Ovary (tissue), 9 donors: ENCODE data around the gene CDH23. TPM values are rescaled to one million over a fixed set of nuclear protein-coding genes. Genes with fewer than 3 reads are reported as not detected.

Source experiments
- DNase-seq, 5 donors: peaks; one replicate each; pipeline ENCODE4 v3.0.0-alpha.2; 2019 to 2020
- H3K27ac ChIP-seq, 2 donors: fragments of 200-600 bp; one replicate each; pipeline versions ENCODE4 v1.5.1 to v1.8.0; 2019 to 2022
- H3K27me3 ChIP-seq: fragments of 200-600 bp; one replicate; pipeline ENCODE4 v1.8.0; 2022
- H3K36me3 ChIP-seq: fragments of 200-600 bp; sonication (generic); one replicate; pipeline ENCODE4 v1.5.1; 2019
- H3K4me1 ChIP-seq: one replicate; pipeline ENCODE4 v1.8.1; 2013; ENCODE audit warnings: mild to moderate bottlenecking, moderate library complexity; ENCODE audit not compliant: insufficient read depth
- H3K4me3 ChIP-seq: fragments of 200-600 bp; sonication (generic); one replicate; pipeline ENCODE4 v1.5.1; 2017
- H3K9me3 ChIP-seq, 2 donors: fragments of 200-600 bp in 1 of 2; sonication (generic) in 1 of 2; one replicate each; pipeline versions ENCODE4 v1.5.1 to v1.8.1; 2013 to 2019; ENCODE audit warnings: mild to moderate bottlenecking in 1 of 2, moderate library complexity in 1 of 2
- EP300 ChIP-seq: sonication (generic); formaldehyde crosslinking; IDR thresholded peaks from one replicate; pipeline ENCODE4 v1.6.1; 2017; ENCODE audit warnings: antibody characterized with exemption
- POLR2A ChIP-seq: fragments of 450-650 bp; IDR thresholded peaks from one replicate; pipeline ENCODE4 v1.6.1; 2017; ENCODE audit warnings: antibody characterized with exemption, mild to moderate bottlenecking, moderate library complexity
- WGBS, 3 donors: extraction: QIAGEN DNeasy Blood & Tissue Kit in 1 of 3; methylation state at CpG; one replicate each; pipeline versions ENCODE4 v1.1.5 to v1.1.7; 2013 to 2017; 5-methylcytosine and 5-hydroxymethylcytosine counted together
- intact Hi-C, 4 donors: fragments of 100-400 bp; cut with DNase I; formaldehyde crosslinking; loops; one replicate each; pipeline versions ENCODE4 v1.11.0 to v1.15.1; 2022 to 2023
- polyA plus RNA-seq, 2 donors: library from polyadenylated mRNA; stranded (reverse); fragments of 200-250 nt in 1 of 2; fragments of 350-450 nt in 1 of 2; fragmentation: Illumina TruSeq in 1 of 2; extraction: RNeasy Lipid Tissue Mini Kit (QIAGEN cat#74804) in 1 of 2; gene quantifications; one replicate each; pipeline ENCODE4 v1.2.3, GENCODE V29; 2013 to 2014
- total RNA-seq, 7 donors: library from RNA; depleted of rRNA in 2 of 7; stranded (reverse); fragments of >200 nt in 2 of 7; fragmentation: NEBNext Ultra II Directional in 3 of 7; extraction: Animal tissue kit (Norgen Biotek cat#: 25700) in 3 of 7; gene quantifications; one replicate each; pipeline versions ENCODE4 v1.1.0 to v1.2.4, GENCODE V29; 2016 to 2023
- TF ChIP-seq, protein P1 (sequence below), 3 donors: fragments of 450-650 bp in 2 of 3; fragments of 200-600 bp in 1 of 3; IDR thresholded peaks; one replicate each; pipeline versions ENCODE4 v1.5.1 to v1.8.0; 2016 to 2022; ENCODE audit warnings: antibody characterized with exemption in 3 of 3, mild to moderate bottlenecking in 1 of 3
- donor health status: DM: no; HTN: no; CAD: no; lungs with moderate emphysema.
- donor health status: DM: no; HTN: no; CAD: no.
- donor health status: Bipolar disorder and iron deficiency.
- donor health status: DM: yes; HTN: yes; CAD: no.
- donor health status: DM: no; HTN: no; CAD: no.
- donor health status: DM: yes; HTN: yes; CAD: no.

CDH23 gene
- total and polyA plus RNA-seq, 9 donors: 7.5 to 108 (median 39.1) TPM

DNA sequence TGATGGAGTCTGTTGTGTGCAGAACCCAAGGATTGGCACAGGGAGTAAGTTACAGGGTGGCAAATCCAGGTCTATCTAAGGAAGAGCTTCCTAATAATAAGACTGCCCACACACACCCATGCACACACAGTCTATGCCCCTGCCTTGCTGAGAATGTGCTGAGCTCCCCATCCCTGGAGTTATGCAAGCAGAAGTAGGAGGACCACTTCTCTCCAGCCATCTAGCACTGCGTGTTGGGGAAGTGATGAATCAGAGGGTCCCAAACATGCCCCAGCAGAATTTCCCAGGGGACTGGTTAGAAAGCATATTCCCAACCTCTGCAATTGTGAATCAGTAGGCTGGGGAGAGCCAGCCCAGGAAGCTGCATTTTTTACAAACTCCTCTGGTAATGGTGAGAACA, 117.2 kb downstream of the CDH23 start:
- Histone ChIP-seq H3K9me3 (no peaks in the 10 kb centered on the region), H3K4me1 (peaks cover 6% of the 10 kb centered on the region), H3K27me3 (no peaks in the 10 kb centered on the region), H3K36me3 (no peaks in the 10 kb centered on the region), H3K27ac (no peak overlapping the region), H3K4me3 (no peak overlapping the region)
- intact Hi-C loops: no loop called here
- WGBS, 3 donors: 43 to 69% (median 60%) methylated on average over 1 of the region's 1 CpG
- no peak for DNase-seq
- TF ChIP-seq, protein P1, sequence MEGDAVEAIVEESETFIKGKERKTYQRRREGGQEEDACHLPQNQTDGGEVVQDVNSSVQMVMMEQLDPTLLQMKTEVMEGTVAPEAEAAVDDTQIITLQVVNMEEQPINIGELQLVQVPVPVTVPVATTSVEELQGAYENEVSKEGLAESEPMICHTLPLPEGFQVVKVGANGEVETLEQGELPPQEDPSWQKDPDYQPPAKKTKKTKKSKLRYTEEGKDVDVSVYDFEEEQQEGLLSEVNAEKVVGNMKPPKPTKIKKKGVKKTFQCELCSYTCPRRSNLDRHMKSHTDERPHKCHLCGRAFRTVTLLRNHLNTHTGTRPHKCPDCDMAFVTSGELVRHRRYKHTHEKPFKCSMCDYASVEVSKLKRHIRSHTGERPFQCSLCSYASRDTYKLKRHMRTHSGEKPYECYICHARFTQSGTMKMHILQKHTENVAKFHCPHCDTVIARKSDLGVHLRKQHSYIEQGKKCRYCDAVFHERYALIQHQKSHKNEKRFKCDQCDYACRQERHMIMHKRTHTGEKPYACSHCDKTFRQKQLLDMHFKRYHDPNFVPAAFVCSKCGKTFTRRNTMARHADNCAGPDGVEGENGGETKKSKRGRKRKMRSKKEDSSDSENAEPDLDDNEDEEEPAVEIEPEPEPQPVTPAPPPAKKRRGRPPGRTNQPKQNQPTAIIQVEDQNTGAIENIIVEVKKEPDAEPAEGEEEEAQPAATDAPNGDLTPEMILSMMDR (IDR thresholded peaks at IDR 0.05): no peak
- TF ChIP-seq EP300 (no peak), POLR2A (no peak)

DNA sequence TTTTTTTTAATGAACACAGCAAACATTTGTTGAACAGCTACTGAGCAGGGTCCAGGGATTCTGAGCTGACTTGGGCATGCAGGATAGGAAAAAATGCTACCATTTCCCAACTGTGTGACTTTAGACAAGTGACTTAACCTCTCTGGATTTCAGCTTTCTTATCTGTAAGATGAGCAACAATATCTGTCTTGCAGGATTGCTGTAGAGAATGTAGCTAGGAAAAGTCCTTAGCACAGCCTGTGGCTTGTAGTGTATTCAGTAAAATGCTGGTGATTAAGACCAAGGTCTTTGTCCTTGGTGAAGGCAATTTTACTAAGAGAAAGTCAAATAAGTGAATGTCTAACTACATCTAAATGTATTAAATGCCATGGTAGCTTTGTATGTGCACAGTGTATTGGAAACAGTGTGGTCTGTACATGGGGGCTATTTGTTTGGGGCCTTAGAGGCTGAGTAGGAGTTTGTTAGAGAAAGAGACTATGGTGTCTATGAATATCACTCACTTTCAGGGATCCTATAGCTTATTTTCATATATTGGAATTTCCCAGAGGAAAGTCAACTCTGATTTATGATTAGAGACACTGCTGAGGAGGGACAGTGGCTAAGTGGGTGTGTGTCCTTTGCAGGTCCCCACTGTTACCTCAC, 118.9 kb downstream of the CDH23 start:
- TF ChIP-seq, protein P1 (IDR thresholded peaks at IDR 0.05): no peak
- no peak for TF ChIP-seq EP300
- TF ChIP-seq POLR2A: no peak
- DNase-seq: no peak
- Histone ChIP-seq H3K4me1 (peaks cover 6% of the 10 kb centered on the region), H3K27ac (no peak overlapping the region), H3K4me3 (no peak overlapping the region), H3K36me3 (no peaks in the 10 kb centered on the region), H3K9me3 (no peaks in the 10 kb centered on the region), H3K27me3 (no peaks in the 10 kb centered on the region)
- intact Hi-C loops: no loop called here

DNA sequence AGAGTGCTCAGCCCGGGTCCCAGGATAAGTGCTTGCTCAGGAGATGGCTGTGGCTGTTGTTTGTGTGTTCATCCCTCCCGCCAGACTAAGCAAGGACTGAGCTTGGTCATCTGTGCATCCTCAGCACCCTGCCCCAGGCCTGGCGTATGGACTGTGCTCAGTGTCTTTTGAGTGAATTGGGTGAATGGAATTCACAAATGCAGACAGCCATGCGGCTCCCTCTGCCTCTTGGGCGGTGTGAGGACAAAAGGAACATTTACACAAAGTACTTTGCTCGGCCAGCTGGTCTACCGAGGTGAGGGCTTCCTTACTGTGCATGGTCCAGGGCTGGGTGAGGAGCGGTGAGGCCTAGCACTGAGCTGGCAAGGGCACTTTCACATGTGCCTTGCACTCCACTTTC, 120.2 kb downstream of the CDH23 start:
- intact Hi-C loops: no loop called here
- Histone ChIP-seq H3K36me3 (no peaks in the 10 kb centered on the region), H3K4me3 (no peak overlapping the region), H3K27ac (no peak overlapping the region), H3K4me1 (peaks cover 6% of the 10 kb centered on the region), H3K27me3 (no peaks in the 10 kb centered on the region), H3K9me3 (no peaks in the 10 kb centered on the region)
- TF ChIP-seq POLR2A (no peak), EP300 (no peak)
- TF ChIP-seq, protein P1 (IDR thresholded peaks at IDR 0.05): no peak
- WGBS, 3 donors: 87 to 89% (median 88%) methylated on average over 8 of the region's 8 CpGs
- no peak for DNase-seq

DNA sequence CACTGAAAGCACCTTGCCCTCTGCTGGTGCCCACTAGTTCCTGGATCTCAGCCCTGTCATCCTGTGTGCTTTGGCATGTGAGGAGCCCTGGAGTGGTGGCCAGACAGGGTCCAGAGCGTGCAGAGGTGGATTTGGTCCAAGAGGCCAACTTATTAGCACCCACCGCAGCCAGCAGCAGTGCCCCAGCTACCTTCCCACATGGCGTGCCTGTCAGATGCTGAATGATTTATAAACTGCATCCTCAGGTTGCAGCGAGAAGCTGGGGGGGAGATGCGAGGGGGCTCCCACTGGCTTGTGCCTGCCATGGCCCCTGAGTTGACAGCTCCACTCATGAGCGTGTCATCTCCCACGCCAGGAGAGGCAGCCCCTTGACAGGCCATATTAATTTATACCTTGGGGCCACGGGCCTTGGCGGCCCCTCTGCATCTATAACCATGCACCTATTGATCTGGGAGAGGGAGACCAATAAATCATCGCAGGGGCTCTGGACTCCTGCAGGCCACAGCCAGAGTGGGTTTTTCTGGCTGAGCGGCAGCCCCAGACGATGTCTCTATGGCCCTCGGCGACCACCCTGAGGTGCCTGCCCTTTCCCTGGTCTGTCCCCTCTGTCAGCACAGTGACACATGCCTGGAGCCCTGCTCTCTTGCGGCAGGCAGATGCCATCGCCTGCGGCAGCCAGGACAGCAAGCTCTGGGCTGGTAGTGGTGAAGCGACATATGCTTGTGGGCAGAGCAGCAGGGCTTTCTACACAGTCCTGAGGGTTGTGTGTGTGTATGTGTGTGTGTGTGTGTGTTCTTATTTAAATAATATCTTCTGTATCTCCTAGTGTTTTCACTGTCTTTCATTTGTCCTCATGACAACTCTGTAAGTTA, 120.8 kb downstream of the CDH23 start:
- no peak overlapping the region for H3K27ac ChIP-seq
- H3K27me3 ChIP-seq: no peaks in the 10 kb centered on the region
- H3K36me3 ChIP-seq: no peaks in the 10 kb centered on the region
- WGBS, 3 donors: 88 to 92% (median 90%) methylated on average over 18 of the region's 18 CpGs
- H3K4me1 ChIP-seq: peaks cover 6% of the 10 kb centered on the region
- no peak for DNase-seq
- intact Hi-C loops: no loop called here
- no peaks in the 10 kb centered on the region for H3K9me3 ChIP-seq
- no peak overlapping the region for H3K4me3 ChIP-seq
- TF ChIP-seq, protein P1 (IDR thresholded peaks at IDR 0.05): no peak
- no peak for TF ChIP-seq EP300
- TF ChIP-seq POLR2A: no peak
